ENCODE measurements around the gene DEPDC5. TPM values are rescaled to one million over a fixed set of nuclear protein-coding genes. Genes with fewer than 3 reads are reported as not detected.

Gene DEPDC5
- total and polyA plus RNA-seq, 10 of the 15 experiments (the other 5 are each of a cell fraction or from before 2014, with no cell fraction given): 3.0 to 38.9 (median 22.8) TPM

GRCh38 chr22:31891366-31892079, 137.7 kb downstream of the DEPDC5 start (continued):
- TF ChIP-seq, protein P1, sequence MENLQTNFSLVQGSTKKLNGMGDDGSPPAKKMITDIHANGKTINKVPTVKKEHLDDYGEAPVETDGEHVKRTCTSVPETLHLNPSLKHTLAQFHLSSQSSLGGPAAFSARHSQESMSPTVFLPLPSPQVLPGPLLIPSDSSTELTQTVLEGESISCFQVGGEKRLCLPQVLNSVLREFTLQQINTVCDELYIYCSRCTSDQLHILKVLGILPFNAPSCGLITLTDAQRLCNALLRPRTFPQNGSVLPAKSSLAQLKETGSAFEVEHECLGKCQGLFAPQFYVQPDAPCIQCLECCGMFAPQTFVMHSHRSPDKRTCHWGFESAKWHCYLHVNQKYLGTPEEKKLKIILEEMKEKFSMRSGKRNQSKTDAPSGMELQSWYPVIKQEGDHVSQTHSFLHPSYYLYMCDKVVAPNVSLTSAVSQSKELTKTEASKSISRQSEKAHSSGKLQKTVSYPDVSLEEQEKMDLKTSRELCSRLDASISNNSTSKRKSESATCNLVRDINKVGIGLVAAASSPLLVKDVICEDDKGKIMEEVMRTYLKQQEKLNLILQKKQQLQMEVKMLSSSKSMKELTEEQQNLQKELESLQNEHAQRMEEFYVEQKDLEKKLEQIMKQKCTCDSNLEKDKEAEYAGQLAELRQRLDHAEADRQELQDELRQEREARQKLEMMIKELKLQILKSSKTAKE (IDR thresholded peaks at IDR 0.05; ENCODE audit: low read depth, poor library complexity, severe bottlenecking): no peak
- TF ChIP-seq TBL1XR1 (IDR thresholded peaks at IDR 0.05; ENCODE audit: low read depth, low read length): no peak

DNA sequence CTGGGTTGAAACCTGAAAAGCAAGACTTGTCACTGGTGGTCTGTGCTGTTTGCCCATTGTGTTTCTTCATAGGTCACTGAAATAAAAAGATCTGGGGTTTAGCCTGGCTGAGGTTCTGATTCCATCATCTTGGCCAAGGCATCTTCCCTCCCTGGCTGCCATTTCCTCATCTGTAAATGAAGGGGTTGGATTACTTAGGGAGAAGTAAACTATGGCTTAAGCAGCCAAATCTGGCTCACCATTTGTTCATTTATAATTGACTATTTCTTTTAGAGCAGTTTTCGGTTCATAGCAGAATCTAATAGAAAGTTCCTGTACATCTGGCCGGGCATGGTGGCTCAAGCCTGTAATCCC, 138.2 kb downstream of the DEPDC5 start:
- Histone ChIP-seq H3K27ac (ENCODE audit: control insufficient read depth, insufficient read depth) (no peak overlapping the region), H4K20me1 (ENCODE audit: control insufficient read depth, insufficient read depth) (no peaks in the 10 kb centered on the region), H2AFZ (ENCODE audit: control insufficient read depth, low read depth, low read length) (no peak overlapping the region), H3K79me2 (ENCODE audit: control insufficient read depth, insufficient read depth, low read length) (no peaks in the 10 kb centered on the region), H3K4me2 (ENCODE audit: control insufficient read depth, insufficient read depth) (no peak overlapping the region), H3K9me3 (replicated peaks; ENCODE audit: control insufficient read depth, insufficient read depth, low read length) (no peaks in the 10 kb centered on the region), H3K36me3 (ENCODE audit: control insufficient read depth in 2 of 2, insufficient read depth in 2 of 2, low read length in 1 of 2) (peaks cover 4 to 14% of the 10 kb centered on the region in 2 experiments), H3K9ac (ENCODE audit: control insufficient read depth, insufficient read depth, low read length) (no peak overlapping the region), H3K4me1 (ENCODE audit: control insufficient read depth, insufficient read depth, low read length) (no peaks in the 10 kb centered on the region), H3K27me3 (replicated peaks in 1 of 2; ENCODE audit: control insufficient read depth in 2 of 2, insufficient read depth in 2 of 2, low read length in 1 of 2) (no peaks in the 10 kb centered on the region), H3K4me3 (no peak overlapping the region)
- in situ Hi-C loops (cut with MboI) (no loop called here), intact Hi-C loops (cut with micrococcal nuclease; ENCODE audit: unreplicated experiment) (no loop called here)
- ChIA-PET SMC1A (ENCODE audit: uncharacterized antibody, unreplicated experiment) (no interaction called here), CTCF (no interaction called here), RAD21 (ENCODE audit: unreplicated experiment) (no interaction called here), POLR2A (no interaction called here)
- FAIRE-seq: no peak
- no TSS peak for BruUV-seq (replicated peaks)
- no peak for DNase-seq (ENCODE audit: low read depth, low spot score)
- WGBS (ENCODE audit: insufficient coverage, insufficient replicate concordance, low lambda C conversion rate, missing lambda C conversion rate): 97% methylated on average over 2 of the region's 2 CpGs
- no peak for TF ChIP-seq POLR2AphosphoS5 (IDR thresholded peaks at IDR 0.05; ENCODE audit: low read length)
- no peak for TF ChIP-seq MXI1 (IDR thresholded peaks at IDR 0.05; ENCODE audit: low read depth, low read length)
- no peak for TF ChIP-seq MTA3 (IDR thresholded peaks at IDR 0.05; ENCODE audit: borderline replicate concordance, low read length)
- no peak for TF ChIP-seq FOXM1 (IDR thresholded peaks at IDR 0.05; ENCODE audit: low read depth, low read length)
- ATAC-seq: no peak
